ENCODE measurements around the gene MESP2. TPM values are rescaled to one million over a fixed set of nuclear protein-coding genes. Genes with fewer than 3 reads are reported as not detected.
A peak's percentile ranks its signal among the peaks of the same experiment; 100 is the strongest.

Gene MESP2
- total and polyA plus RNA-seq, 5 experiments from 2014 or later = not detected

GRCh38 chr15:89799918-89800498 lies 23.9 kb downstream of the MESP2 start:
- Mint-ChIP-seq H3K4me1 (no peaks in the 10 kb centered on the region), H3K27ac (no peak overlapping the region), H3K4me3 (no peak overlapping the region), H3K9me3 (peaks cover 0 to 22% (median 10%) of the 10 kb centered on the region in 9 donors), H3K36me3 (peaks cover 0 to 12% (median 0%) of the 10 kb centered on the region in 3 donors), H3K27me3 (peaks cover 1 to 15% (median 10%) of the 10 kb centered on the region in 5 donors)
- ATAC-seq = no peak
- POLR2A ChIA-PET = no interaction called here
- peak in 1 of 10 donors; percentile 9 for DNase-seq

GRCh38 chr15:89801471-89802195 lies 25.5 kb downstream of the MESP2 start:
- peaks cover 1 to 15% (median 10%) of the 10 kb centered on the region in 5 donors for H3K27me3 Mint-ChIP-seq
- H3K4me3 Mint-ChIP-seq = no peak overlapping the region
- H3K9me3 Mint-ChIP-seq = peaks cover 0 to 8% (median 0%) of the 10 kb centered on the region in 9 donors
- ATAC-seq (no peak), DNase-seq (peak in 1 of 10 donors; percentile 38)
- POLR2A ChIA-PET = no interaction called here
- no peaks in the 10 kb centered on the region for H3K4me1 Mint-ChIP-seq
- peaks cover 0 to 4% (median 0%) of the 10 kb centered on the region in 3 donors for H3K36me3 Mint-ChIP-seq
- H3K27ac Mint-ChIP-seq = peak overlapping the region in 1 of 10 donors; percentile 2

- H3K27me3 Mint-ChIP-seq = peaks cover 1 to 15% (median 10%) of the 10 kb centered on the region in 5 donors
- POLR2A ChIA-PET = interaction anchor here (0.5 kb wide), 1 partner anchor 385 kb away, joined by 3 read pairs; no protein-coding TSS in a partner anchor
- H3K4me3 Mint-ChIP-seq = peak overlapping the region in 1 of 10 donors; percentile 8
- peaks cover 0 to 4% (median 0%) of the 10 kb centered on the region in 9 donors for H3K9me3 Mint-ChIP-seq
- DNase-seq (peak in 1 of 10 donors; percentile 56), ATAC-seq (no peak)
- peaks cover 0 to under 1% (median 0%) of the 10 kb centered on the region in 3 donors for H3K36me3 Mint-ChIP-seq
- H3K4me1 Mint-ChIP-seq = no peaks in the 10 kb centered on the region
- peak overlapping the region in 2 of 10 donors; percentile 2 to 68 for H3K27ac Mint-ChIP-seq
Observed at GRCh38 chr15:89802231-89802928, 26.2 kb downstream of the MESP2 start.

GRCh38 chr15:89802986-89803824 lies 27.1 kb downstream of the MESP2 start:
- no peaks in the 10 kb centered on the region for H3K36me3 Mint-ChIP-seq
- peaks cover 0 to 4% (median 0%) of the 10 kb centered on the region in 9 donors for H3K9me3 Mint-ChIP-seq
- POLR2A ChIA-PET = no interaction called here
- ATAC-seq = no peak
- peaks cover 1 to 15% (median 10%) of the 10 kb centered on the region in 5 donors for H3K27me3 Mint-ChIP-seq
- H3K4me1 Mint-ChIP-seq = no peaks in the 10 kb centered on the region
- no peak overlapping the region for H3K4me3 Mint-ChIP-seq
- peak in 1 of 10 donors; percentile 57 for DNase-seq
- H3K27ac Mint-ChIP-seq = no peak overlapping the region

- Mint-ChIP-seq H3K4me3 (no peak overlapping the region), H3K9me3 (peaks cover 0 to 4% (median 0%) of the 10 kb centered on the region in 9 donors), H3K27ac (no peak overlapping the region), H3K4me1 (no peaks in the 10 kb centered on the region), H3K27me3 (peaks cover 1 to 15% (median 10%) of the 10 kb centered on the region in 5 donors), H3K36me3 (no peaks in the 10 kb centered on the region)
- DNase-seq = peak in 1 of 10 donors; percentile 57
- POLR2A ChIA-PET = no interaction called here
- no peak for ATAC-seq
Observed at GRCh38 chr15:89803941-89804800, 28.0 kb downstream of the MESP2 start.

- H3K4me3 Mint-ChIP-seq = no peak overlapping the region
- POLR2A ChIA-PET = no interaction called here
- H3K36me3 Mint-ChIP-seq = no peaks in the 10 kb centered on the region
- no peak for ATAC-seq
- H3K4me1 Mint-ChIP-seq = no peaks in the 10 kb centered on the region
- peak in 1 of 10 donors; percentile 51 for DNase-seq
- peaks cover 1 to 27% (median 13%) of the 10 kb centered on the region in 5 donors for H3K27me3 Mint-ChIP-seq
- H3K9me3 Mint-ChIP-seq = no peaks in the 10 kb centered on the region
- H3K27ac Mint-ChIP-seq = no peak overlapping the region
Observed at GRCh38 chr15:89805241-89806209, 29.4 kb downstream of the MESP2 start.

GRCh38 chr15:89806210-89806558 lies 30.1 kb downstream of the MESP2 start:
- Mint-ChIP-seq H3K4me3 (no peak overlapping the region), H3K36me3 (no peaks in the 10 kb centered on the region), H3K27ac (no peak overlapping the region), H3K27me3 (peaks cover 3 to 33% (median 18%) of the 10 kb centered on the region in 5 donors), H3K4me1 (no peaks in the 10 kb centered on the region), H3K9me3 (no peaks in the 10 kb centered on the region)
- no peak for DNase-seq
- ATAC-seq = no peak
- POLR2A ChIA-PET = no interaction called here

GRCh38 chr15:89806559-89807550 lies 30.7 kb downstream of the MESP2 start:
- Mint-ChIP-seq H3K27me3 (peaks cover 3 to 34% (median 17%) of the 10 kb centered on the region in 5 donors), H3K4me1 (no peaks in the 10 kb centered on the region), H3K27ac (no peak overlapping the region), H3K36me3 (no peaks in the 10 kb centered on the region), H3K9me3 (no peaks in the 10 kb centered on the region), H3K4me3 (no peak overlapping the region)
- POLR2A ChIA-PET = no interaction called here
- ATAC-seq (no peak), DNase-seq (peak in 1 of 10 donors; percentile 50)

GRCh38 chr15:89807689-89808088 lies 31.6 kb downstream of the MESP2 start:
- Mint-ChIP-seq H3K9me3 (no peaks in the 10 kb centered on the region), H3K36me3 (no peaks in the 10 kb centered on the region), H3K27ac (no peak overlapping the region), H3K27me3 (peaks cover 3 to 34% (median 14%) of the 10 kb centered on the region in 5 donors), H3K4me3 (no peak overlapping the region), H3K4me1 (no peaks in the 10 kb centered on the region)
- POLR2A ChIA-PET = no interaction called here
- no peak for ATAC-seq
- DNase-seq = peak in 1 of 10 donors; percentile 9
